Activated naive CD4-positive, alpha-beta T cell treated with anti-CD3 and anti-CD28 coated beads, Interleukin-2, amount 50 U/mL, for 72 hours (primary cell): ENCODE data around the gene OR51G2. TPM values are rescaled to one million over a fixed set of nuclear protein-coding genes. Genes with fewer than 3 reads are reported as not detected.
"Not testable (repeated sequence)": the region's sequence is repeated elsewhere in the genome, so short reads cannot be mapped to it uniquely, and the experiment has no call there.

Experiments
- ATAC-seq, 2 donors: fragments of 150-1000 bp; cut with Tn5 transposase; 2 replicates each; pipeline ENCODE4 v1.10.0; 2021; ENCODE audit warnings: mild to moderate bottlenecking in 2 of 2, moderate library complexity in 2 of 2
- DNase-seq, 2 donors: peaks; one replicate each; pipeline ENCODE4 v3.0.0; 2021 to 2022; ENCODE audit warnings: low spot score in 2 of 2
- H3K27ac Mint-ChIP-seq, 2 donors: one replicate each; pipeline ENCODE4 v1.8.0; 2022; ENCODE audit warnings: mild to moderate bottlenecking in 2 of 2, mixed read lengths in 2 of 2
- H3K36me3 Mint-ChIP-seq, 2 donors: one replicate each; pipeline ENCODE4 v1.8.0; 2022; ENCODE audit warnings: mixed read lengths in 2 of 2
- H3K9me3 Mint-ChIP-seq, 2 donors: one replicate each; pipeline ENCODE4 v1.8.0; 2022; ENCODE audit warnings: mixed read lengths in 2 of 2
- total RNA-seq, 2 donors: library from RNA; stranded (reverse); gene quantifications; one replicate each; pipeline ENCODE4 v1.2.3, GENCODE V29; 2022

Gene OR51G2
- total RNA-seq = not detected

GRCh38 chr11:4919250-4919649, at the start of gene OR51G2:
TSS of gene OR51G2 (minus strand) at chr11:4919350. CDS start at chr11:4915663, 3,687 bp downstream.
- no peaks in the 10 kb centered on the region for H3K36me3 Mint-ChIP-seq
- ATAC-seq = no peak
- peaks cover 0 to 6% of the 10 kb centered on the region in 2 donors for H3K9me3 Mint-ChIP-seq
- no peak for DNase-seq
- no peak within 1 kb of the TSS for H3K27ac Mint-ChIP-seq

- H3K36me3 Mint-ChIP-seq = no peaks in the 10 kb centered on the region
- DNase-seq (no peak), ATAC-seq (no peak)
- peaks cover 11 to 13% of the 10 kb centered on the region in 2 donors for H3K9me3 Mint-ChIP-seq
- H3K27ac Mint-ChIP-seq = no peak overlapping the region
These were observed 43.7 kb upstream of the OR51G2 start for GRCh38 chr11:4962816-4963215.

- H3K36me3 Mint-ChIP-seq = no peaks in the 10 kb centered on the region
- no peak for DNase-seq
- H3K27ac Mint-ChIP-seq = no peak overlapping the region
- no peak for ATAC-seq
- H3K9me3 Mint-ChIP-seq = peaks cover 8 to 10% of the 10 kb centered on the region in 2 donors
These were observed 41.7 kb upstream of the OR51G2 start for GRCh38 chr11:4960877-4961276.

GRCh38 chr11:4957396-4957795, 38.2 kb upstream of the OR51G2 start:
- DNase-seq (no peak), ATAC-seq (no peak)
- Mint-ChIP-seq H3K9me3 (peaks cover 6 to 9% of the 10 kb centered on the region in 2 donors), H3K27ac (no peak overlapping the region), H3K36me3 (no peaks in the 10 kb centered on the region)

GRCh38 chr11:4955613-4956012, 36.5 kb upstream of the OR51G2 start, which contains the start of gene OR51A2:
TSS of gene OR51A2 (minus strand) at chr11:4955713. CDS start at chr11:4955713, 0 bp downstream.
- H3K9me3 Mint-ChIP-seq, H3K36me3 Mint-ChIP-seq, H3K27ac Mint-ChIP-seq, DNase-seq, ATAC-seq: not testable (repeated sequence)

GRCh38 chr11:4947505-4947904, 28.4 kb upstream of the OR51G2 start, which contains the start of gene OR51A4:
TSS of gene OR51A4 (minus strand) at chr11:4947605. CDS start at chr11:4947100, 505 bp downstream.
- Mint-ChIP-seq H3K36me3 (no peaks in the 10 kb centered on the region), H3K9me3 (no peaks in the 10 kb centered on the region), H3K27ac (no peak within 1 kb of the TSS)
- ATAC-seq = no peak
- no peak for DNase-seq

GRCh38 chr11:4936745-4937144, 17.6 kb upstream of the OR51G2 start:
- Mint-ChIP-seq H3K9me3 (no peaks in the 10 kb centered on the region), H3K36me3 (no peaks in the 10 kb centered on the region), H3K27ac (no peak overlapping the region)
- ATAC-seq (no peak), DNase-seq (no peak)

- Mint-ChIP-seq H3K36me3 (no peaks in the 10 kb centered on the region), H3K9me3 (no peaks in the 10 kb centered on the region), H3K27ac (no peak overlapping the region)
- ATAC-seq = no peak
- DNase-seq = no peak
These were observed 13.6 kb upstream of the OR51G2 start for GRCh38 chr11:4932751-4933150.

GRCh38 chr11:4926608-4927007, 7.5 kb upstream of the OR51G2 start:
- Mint-ChIP-seq H3K36me3 (no peaks in the 10 kb centered on the region), H3K27ac (no peak overlapping the region), H3K9me3 (peaks cover 4 to 6% of the 10 kb centered on the region in 2 donors)
- no peak for DNase-seq
- ATAC-seq = no peak

- no peak for DNase-seq
- H3K27ac Mint-ChIP-seq = no peak within 1 kb of the TSS
- no peak for ATAC-seq
These were observed 5.1 kb upstream of the OR51G2 start, which contains the start of gene OR51G1 for GRCh38 chr11:4924239-4924638. TSS of gene OR51G1 (minus strand) at chr11:4924339. CDS start at chr11:4924339, 0 bp downstream.

GRCh38 chr11:4922304-4922703, 3.2 kb upstream of the OR51G2 start:
- no peaks in the 10 kb centered on the region for H3K36me3 Mint-ChIP-seq
- H3K9me3 Mint-ChIP-seq = peaks cover 4 to 6% of the 10 kb centered on the region in 2 donors
- DNase-seq (no peak), ATAC-seq (no peak)
- no peak overlapping the region for H3K27ac Mint-ChIP-seq

More at GRCh38 chr11:4924239-4924638, 5.1 kb upstream of the OR51G2 start, which contains the start of gene OR51G1:
- H3K36me3 Mint-ChIP-seq = no peaks in the 10 kb centered on the region
- H3K9me3 Mint-ChIP-seq = peaks cover 4 to 6% of the 10 kb centered on the region in 2 donors

- Mint-ChIP-seq H3K27ac (no peak overlapping the region), H3K36me3 (no peaks in the 10 kb centered on the region), H3K9me3 (peaks cover 4 to 6% of the 10 kb centered on the region in 2 donors)
- no peak for DNase-seq
- ATAC-seq = no peak
These were observed 2.6 kb upstream of the OR51G2 start for GRCh38 chr11:4921796-4922195.

- ATAC-seq (no peak), DNase-seq (no peak)
- Mint-ChIP-seq H3K36me3 (no peaks in the 10 kb centered on the region), H3K9me3 (no peaks in the 10 kb centered on the region), H3K27ac (no peak overlapping the region)
These were observed 2.6 kb downstream of the OR51G2 start for GRCh38 chr11:4916581-4916980.

GRCh38 chr11:4903484-4903883, 15.7 kb downstream of the OR51G2 start, which contains the start of gene OR51A7:
TSS of gene OR51A7 (plus strand) at chr11:4903783. CDS start at chr11:4907370, 3,587 bp downstream.
- peaks cover 4% of the 10 kb centered on the region in 2 donors for H3K9me3 Mint-ChIP-seq
- H3K27ac Mint-ChIP-seq = no peak within 1 kb of the TSS
- DNase-seq (no peak), ATAC-seq (no peak)
- no peaks in the 10 kb centered on the region for H3K36me3 Mint-ChIP-seq

GRCh38 chr11:4891996-4892640, 27.0 kb downstream of the OR51G2 start:
- Mint-ChIP-seq H3K9me3 (no peaks in the 10 kb centered on the region), H3K27ac (no peak overlapping the region), H3K36me3 (no peaks in the 10 kb centered on the region)
- ATAC-seq (no peak), DNase-seq (no peak)

GRCh38 chr11:4890279-4890678, 28.9 kb downstream of the OR51G2 start:
- Mint-ChIP-seq H3K36me3 (no peaks in the 10 kb centered on the region), H3K9me3 (no peaks in the 10 kb centered on the region), H3K27ac (no peak overlapping the region)
- no peak for ATAC-seq
- no peak for DNase-seq

- no peak for DNase-seq
- H3K27ac Mint-ChIP-seq = no peak overlapping the region
- H3K9me3 Mint-ChIP-seq = no peaks in the 10 kb centered on the region
- H3K36me3 Mint-ChIP-seq = no peaks in the 10 kb centered on the region
- no peak for ATAC-seq
These were observed 31.6 kb downstream of the OR51G2 start for GRCh38 chr11:4887591-4887990.

GRCh38 chr11:4886186-4886585, 33.0 kb downstream of the OR51G2 start:
- Mint-ChIP-seq H3K27ac (no peak overlapping the region), H3K9me3 (no peaks in the 10 kb centered on the region), H3K36me3 (no peaks in the 10 kb centered on the region)
- no peak for ATAC-seq
- DNase-seq = no peak
